H1 (cell line): ENCODE data around the gene SPP1. TPM values are rescaled to one million over a fixed set of nuclear protein-coding genes. Genes with fewer than 3 reads are reported as not detected.
A peak's percentile ranks its signal among the peaks of the same experiment; 100 is the strongest.

Source experiments
- ATF2 ChIP-seq: IDR thresholded peaks from 2 replicates; pipeline ENCODE4 v1.6.1; 2012; ENCODE audit warnings: low read length, inconsistent platforms
- NRF1 ChIP-seq: IDR thresholded peaks from 2 replicates; pipeline ENCODE4 v1.6.1; 2011; ENCODE audit warnings: mild to moderate bottlenecking, low read depth, low read length, improper control_type of control experiment
- polyA plus RNA-seq, 7 experiments: library from polyadenylated mRNA; depleted of rRNA in 3 of 7; stranded (reverse) in 5 of 7; unstranded in 2 of 7; fragments of >200 nt in 5 of 7; fragments of 200-250 nt in 2 of 7; gene quantifications; 1 replicate in 5 of 7; 2 replicates in 1 of 7; 4 replicates in 1 of 7; pipeline versions ENCODE4 v1.2.1 to v1.2.3, GENCODE V29; 2011 to 2013; ENCODE audit warnings: missing spikeins in 2 of 7, mixed read lengths in 2 of 7
- total RNA-seq: library from RNA; stranded (reverse); fragmentation: NEBNext Ultra II Directional; extraction: Animal tissue kit (Norgen Biotek cat#: 25700); gene quantifications from 2 replicates; pipeline ENCODE4 v1.2.1, GENCODE V29; 2021
- TF ChIP-seq, protein P1 (sequence below): fragments of 300-600 bp; sonication (generic); IDR thresholded peaks from 2 replicates; pipeline ENCODE4 v1.7.1; 2012; ENCODE audit warnings: low read length, moderate library complexity, mild to moderate bottlenecking, inconsistent platforms; ENCODE audit not compliant: insufficient replicate concordance

The SPP1 gene
- total and polyA plus RNA-seq, 2 of the 8 experiments (the other 6 are each of a cell fraction or from before 2014, with no cell fraction given): 13.7 to 26.5 TPM

DNA sequence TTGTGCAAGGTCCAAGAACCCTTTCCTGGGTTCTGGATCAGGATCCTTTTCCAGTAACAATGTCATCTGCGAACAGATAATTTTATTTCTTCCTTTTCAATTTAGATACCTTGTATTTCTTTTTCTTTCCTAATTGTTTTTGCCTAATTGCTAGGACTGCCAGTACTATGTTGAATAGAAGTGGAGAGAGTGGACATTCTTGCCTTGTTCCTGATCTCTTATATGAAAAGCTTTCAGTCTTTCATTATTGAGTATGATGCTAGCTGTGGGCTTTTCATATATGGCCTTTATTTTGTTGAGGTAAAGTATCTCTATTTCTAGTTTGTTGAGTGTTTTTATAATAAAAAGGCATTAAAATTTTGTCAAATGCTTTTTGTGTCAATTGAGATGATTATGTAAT lies 42.2 kb upstream of the SPP1 start (continued):
- TF ChIP-seq, protein P1, sequence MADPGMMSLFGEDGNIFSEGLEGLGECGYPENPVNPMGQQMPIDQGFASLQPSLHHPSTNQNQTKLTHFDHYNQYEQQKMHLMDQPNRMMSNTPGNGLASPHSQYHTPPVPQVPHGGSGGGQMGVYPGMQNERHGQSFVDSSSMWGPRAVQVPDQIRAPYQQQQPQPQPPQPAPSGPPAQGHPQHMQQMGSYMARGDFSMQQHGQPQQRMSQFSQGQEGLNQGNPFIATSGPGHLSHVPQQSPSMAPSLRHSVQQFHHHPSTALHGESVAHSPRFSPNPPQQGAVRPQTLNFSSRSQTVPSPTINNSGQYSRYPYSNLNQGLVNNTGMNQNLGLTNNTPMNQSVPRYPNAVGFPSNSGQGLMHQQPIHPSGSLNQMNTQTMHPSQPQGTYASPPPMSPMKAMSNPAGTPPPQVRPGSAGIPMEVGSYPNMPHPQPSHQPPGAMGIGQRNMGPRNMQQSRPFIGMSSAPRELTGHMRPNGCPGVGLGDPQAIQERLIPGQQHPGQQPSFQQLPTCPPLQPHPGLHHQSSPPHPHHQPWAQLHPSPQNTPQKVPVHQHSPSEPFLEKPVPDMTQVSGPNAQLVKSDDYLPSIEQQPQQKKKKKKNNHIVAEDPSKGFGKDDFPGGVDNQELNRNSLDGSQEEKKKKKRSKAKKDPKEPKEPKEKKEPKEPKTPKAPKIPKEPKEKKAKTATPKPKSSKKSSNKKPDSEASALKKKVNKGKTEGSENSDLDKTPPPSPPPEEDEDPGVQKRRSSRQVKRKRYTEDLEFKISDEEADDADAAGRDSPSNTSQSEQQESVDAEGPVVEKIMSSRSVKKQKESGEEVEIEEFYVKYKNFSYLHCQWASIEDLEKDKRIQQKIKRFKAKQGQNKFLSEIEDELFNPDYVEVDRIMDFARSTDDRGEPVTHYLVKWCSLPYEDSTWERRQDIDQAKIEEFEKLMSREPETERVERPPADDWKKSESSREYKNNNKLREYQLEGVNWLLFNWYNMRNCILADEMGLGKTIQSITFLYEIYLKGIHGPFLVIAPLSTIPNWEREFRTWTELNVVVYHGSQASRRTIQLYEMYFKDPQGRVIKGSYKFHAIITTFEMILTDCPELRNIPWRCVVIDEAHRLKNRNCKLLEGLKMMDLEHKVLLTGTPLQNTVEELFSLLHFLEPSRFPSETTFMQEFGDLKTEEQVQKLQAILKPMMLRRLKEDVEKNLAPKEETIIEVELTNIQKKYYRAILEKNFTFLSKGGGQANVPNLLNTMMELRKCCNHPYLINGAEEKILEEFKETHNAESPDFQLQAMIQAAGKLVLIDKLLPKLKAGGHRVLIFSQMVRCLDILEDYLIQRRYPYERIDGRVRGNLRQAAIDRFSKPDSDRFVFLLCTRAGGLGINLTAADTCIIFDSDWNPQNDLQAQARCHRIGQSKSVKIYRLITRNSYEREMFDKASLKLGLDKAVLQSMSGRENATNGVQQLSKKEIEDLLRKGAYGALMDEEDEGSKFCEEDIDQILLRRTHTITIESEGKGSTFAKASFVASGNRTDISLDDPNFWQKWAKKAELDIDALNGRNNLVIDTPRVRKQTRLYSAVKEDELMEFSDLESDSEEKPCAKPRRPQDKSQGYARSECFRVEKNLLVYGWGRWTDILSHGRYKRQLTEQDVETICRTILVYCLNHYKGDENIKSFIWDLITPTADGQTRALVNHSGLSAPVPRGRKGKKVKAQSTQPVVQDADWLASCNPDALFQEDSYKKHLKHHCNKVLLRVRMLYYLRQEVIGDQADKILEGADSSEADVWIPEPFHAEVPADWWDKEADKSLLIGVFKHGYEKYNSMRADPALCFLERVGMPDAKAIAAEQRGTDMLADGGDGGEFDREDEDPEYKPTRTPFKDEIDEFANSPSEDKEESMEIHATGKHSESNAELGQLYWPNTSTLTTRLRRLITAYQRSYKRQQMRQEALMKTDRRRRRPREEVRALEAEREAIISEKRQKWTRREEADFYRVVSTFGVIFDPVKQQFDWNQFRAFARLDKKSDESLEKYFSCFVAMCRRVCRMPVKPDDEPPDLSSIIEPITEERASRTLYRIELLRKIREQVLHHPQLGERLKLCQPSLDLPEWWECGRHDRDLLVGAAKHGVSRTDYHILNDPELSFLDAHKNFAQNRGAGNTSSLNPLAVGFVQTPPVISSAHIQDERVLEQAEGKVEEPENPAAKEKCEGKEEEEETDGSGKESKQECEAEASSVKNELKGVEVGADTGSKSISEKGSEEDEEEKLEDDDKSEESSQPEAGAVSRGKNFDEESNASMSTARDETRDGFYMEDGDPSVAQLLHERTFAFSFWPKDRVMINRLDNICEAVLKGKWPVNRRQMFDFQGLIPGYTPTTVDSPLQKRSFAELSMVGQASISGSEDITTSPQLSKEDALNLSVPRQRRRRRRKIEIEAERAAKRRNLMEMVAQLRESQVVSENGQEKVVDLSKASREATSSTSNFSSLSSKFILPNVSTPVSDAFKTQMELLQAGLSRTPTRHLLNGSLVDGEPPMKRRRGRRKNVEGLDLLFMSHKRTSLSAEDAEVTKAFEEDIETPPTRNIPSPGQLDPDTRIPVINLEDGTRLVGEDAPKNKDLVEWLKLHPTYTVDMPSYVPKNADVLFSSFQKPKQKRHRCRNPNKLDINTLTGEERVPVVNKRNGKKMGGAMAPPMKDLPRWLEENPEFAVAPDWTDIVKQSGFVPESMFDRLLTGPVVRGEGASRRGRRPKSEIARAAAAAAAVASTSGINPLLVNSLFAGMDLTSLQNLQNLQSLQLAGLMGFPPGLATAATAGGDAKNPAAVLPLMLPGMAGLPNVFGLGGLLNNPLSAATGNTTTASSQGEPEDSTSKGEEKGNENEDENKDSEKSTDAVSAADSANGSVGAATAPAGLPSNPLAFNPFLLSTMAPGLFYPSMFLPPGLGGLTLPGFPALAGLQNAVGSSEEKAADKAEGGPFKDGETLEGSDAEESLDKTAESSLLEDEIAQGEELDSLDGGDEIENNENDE: peak; percentile 27
- TF ChIP-seq ATF2 (0 out of 2 replicates have a peak, but pooled peaks have one; percentile 58), NRF1 (no peak; the same call in 1 of the 2 replicates)
- TF ChIP-seq, all 59 proteins: peak for 3
